Mesothelial cell of epicardium (in vitro differentiated cells): ENCODE data around the gene PDE10A. TPM values are rescaled to one million over a fixed set of nuclear protein-coding genes. Genes with fewer than 3 reads are reported as not detected.

Experiments
- DNase-seq, 2 experiments: peaks; one replicate each; pipeline ENCODE4 v3.0.0; 2021; ENCODE audit warnings: low spot score in 2 of 2; ENCODE audit not compliant: unreplicated experiment in 2 of 2
- H3K27ac Mint-ChIP-seq: 2 replicates; pipeline ENCODE4 v1.8.0; 2021; ENCODE audit warnings: mixed read lengths
- H3K27me3 Mint-ChIP-seq: 2 replicates; pipeline ENCODE4 v1.8.0; 2021; ENCODE audit warnings: low read depth, mixed read lengths
- H3K36me3 Mint-ChIP-seq: 2 replicates; pipeline ENCODE4 v1.8.0; 2021; ENCODE audit warnings: mixed read lengths
- H3K4me1 Mint-ChIP-seq: 2 replicates; pipeline ENCODE4 v1.8.0; 2021; ENCODE audit warnings: mixed read lengths
- H3K4me3 Mint-ChIP-seq: 2 replicates; pipeline ENCODE4 v1.8.0; 2021; ENCODE audit warnings: mild to moderate bottlenecking, moderate library complexity, mixed read lengths
- H3K9me3 Mint-ChIP-seq: 2 replicates; pipeline ENCODE4 v1.8.0; 2021; ENCODE audit warnings: mixed read lengths
- total RNA-seq: library from RNA; stranded (reverse); gene quantifications from 3 replicates; pipeline ENCODE4 v1.2.1, GENCODE V29; 2021
- TF ChIP-seq, protein P1 (sequence below): fragments of 200-600 bp; sonication (generic); IDR thresholded peaks from one replicate; pipeline ENCODE4 v1.5.0; 2021; ENCODE audit warnings: antibody characterized with exemption; ENCODE audit not compliant: unreplicated experiment

The PDE10A gene
- total RNA-seq, 1 donor from 2014 or later = 12.8 TPM

DNA sequence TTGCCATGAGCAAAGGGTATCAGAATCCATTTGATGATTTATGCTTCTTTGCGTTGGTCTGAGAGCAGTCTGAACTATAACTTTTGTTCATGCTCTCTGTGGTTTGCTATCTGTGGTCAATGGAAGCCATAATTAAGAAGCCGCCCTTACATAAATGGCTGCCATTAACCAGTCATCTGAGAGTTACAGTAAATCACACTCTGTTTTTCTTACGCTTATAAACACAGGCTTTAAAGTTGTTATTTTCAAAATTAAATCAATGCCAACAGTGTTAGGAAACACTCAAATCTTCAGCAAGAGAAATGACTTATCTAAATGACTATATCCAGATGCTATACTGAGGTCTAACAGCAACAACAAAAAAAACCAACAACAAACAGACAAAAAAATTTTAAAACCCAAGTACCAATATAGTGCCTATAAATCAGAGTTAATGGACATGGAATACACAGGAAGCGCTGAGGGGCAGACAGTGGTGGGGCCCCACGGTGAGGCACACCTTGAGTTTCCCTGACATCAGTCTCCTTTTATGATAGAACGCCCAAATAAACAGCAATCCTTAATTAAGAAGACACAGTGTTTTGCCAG lies 245.7 kb downstream of the PDE10A start:
- H3K4me3 Mint-ChIP-seq = no peak overlapping the region
- DNase-seq = no peak
- no peaks in the 10 kb centered on the region for H3K4me1 Mint-ChIP-seq
- no peaks in the 10 kb centered on the region for H3K36me3 Mint-ChIP-seq
- H3K27ac Mint-ChIP-seq = no peak overlapping the region
- no peaks in the 10 kb centered on the region for H3K9me3 Mint-ChIP-seq
- TF ChIP-seq, protein P1, sequence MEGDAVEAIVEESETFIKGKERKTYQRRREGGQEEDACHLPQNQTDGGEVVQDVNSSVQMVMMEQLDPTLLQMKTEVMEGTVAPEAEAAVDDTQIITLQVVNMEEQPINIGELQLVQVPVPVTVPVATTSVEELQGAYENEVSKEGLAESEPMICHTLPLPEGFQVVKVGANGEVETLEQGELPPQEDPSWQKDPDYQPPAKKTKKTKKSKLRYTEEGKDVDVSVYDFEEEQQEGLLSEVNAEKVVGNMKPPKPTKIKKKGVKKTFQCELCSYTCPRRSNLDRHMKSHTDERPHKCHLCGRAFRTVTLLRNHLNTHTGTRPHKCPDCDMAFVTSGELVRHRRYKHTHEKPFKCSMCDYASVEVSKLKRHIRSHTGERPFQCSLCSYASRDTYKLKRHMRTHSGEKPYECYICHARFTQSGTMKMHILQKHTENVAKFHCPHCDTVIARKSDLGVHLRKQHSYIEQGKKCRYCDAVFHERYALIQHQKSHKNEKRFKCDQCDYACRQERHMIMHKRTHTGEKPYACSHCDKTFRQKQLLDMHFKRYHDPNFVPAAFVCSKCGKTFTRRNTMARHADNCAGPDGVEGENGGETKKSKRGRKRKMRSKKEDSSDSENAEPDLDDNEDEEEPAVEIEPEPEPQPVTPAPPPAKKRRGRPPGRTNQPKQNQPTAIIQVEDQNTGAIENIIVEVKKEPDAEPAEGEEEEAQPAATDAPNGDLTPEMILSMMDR = no peak
- no peaks in the 10 kb centered on the region for H3K27me3 Mint-ChIP-seq

DNA sequence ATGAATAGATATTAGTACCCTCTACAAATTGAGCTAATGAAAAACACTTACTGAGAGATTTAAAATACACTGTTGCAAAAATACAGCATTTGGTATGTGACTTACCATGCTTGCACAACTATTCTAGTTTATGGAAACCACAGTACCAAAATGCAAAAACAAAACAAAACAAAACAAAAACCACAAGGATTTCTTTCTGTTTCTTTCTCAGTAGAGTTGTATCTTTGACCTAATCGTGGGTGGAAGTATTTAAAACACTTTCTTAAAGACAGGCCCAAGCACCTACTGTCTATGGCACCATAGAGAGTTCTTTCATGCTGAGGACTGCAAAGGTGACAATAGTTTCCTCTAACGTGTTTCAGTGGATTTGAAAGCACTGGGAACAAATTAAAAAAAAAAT lies 258.3 kb downstream of the PDE10A start:
- Mint-ChIP-seq H3K36me3 (peaks cover 11% of the 10 kb centered on the region), H3K4me3 (no peak overlapping the region), H3K27ac (no peak overlapping the region), H3K27me3 (no peaks in the 10 kb centered on the region), H3K4me1 (no peaks in the 10 kb centered on the region), H3K9me3 (peaks cover 12% of the 10 kb centered on the region)
- TF ChIP-seq, protein P1 = no peak
- DNase-seq = no peak

DNA sequence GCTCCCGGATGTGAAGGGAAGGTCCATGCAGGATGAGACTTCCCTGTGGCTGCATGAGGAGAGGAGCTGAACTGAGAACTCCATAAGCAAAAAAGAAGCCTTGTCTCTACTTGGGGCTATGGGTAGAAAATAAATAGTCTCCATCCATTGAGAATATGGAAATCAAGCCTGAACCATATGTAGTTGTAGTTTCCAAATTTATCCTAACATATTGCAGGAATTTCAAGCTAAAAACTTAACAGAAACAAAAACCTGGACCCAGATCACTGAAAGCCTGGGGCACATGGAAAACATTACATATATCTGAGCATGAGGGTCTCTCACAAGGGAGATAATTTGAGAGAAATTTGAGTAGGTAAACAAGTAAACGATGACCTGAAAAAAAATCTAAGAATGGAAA lies 258.7 kb downstream of the PDE10A start:
- TF ChIP-seq, protein P1 = no peak
- Mint-ChIP-seq H3K36me3 (peaks cover 12% of the 10 kb centered on the region), H3K4me3 (no peak overlapping the region), H3K9me3 (peaks cover 13% of the 10 kb centered on the region), H3K4me1 (no peaks in the 10 kb centered on the region), H3K27ac (no peak overlapping the region), H3K27me3 (no peaks in the 10 kb centered on the region)
- no peak for DNase-seq

DNA sequence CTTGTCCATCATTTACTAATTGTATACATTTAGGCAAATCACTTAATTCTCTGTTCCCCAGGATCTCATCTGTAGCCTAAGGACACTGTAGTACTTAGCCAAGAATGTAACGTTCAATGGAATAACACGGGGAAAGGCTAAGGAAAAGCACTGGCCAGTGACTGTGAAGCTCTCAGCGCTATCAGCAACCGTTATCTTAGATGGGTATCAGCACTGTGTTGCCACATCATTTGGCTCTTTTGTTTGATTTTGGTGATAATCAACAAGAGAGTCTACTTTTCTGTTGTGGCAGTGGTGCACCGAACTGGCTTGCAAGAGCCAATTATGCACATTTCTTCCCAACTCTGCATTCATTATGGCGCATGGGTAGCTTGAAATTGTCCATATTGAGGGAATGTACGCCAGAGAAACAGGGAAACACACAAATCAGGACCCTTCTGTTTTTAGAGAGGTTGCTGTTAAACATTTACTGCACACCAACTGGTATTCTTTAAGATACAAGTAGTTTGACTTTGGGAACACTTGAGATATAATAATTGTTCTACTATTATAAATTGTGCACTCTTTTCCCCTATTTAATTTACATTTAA lies 259.9 kb downstream of the PDE10A start:
- H3K9me3 Mint-ChIP-seq = peaks cover 13% of the 10 kb centered on the region
- no peaks in the 10 kb centered on the region for H3K27me3 Mint-ChIP-seq
- no peak for DNase-seq

DNA sequence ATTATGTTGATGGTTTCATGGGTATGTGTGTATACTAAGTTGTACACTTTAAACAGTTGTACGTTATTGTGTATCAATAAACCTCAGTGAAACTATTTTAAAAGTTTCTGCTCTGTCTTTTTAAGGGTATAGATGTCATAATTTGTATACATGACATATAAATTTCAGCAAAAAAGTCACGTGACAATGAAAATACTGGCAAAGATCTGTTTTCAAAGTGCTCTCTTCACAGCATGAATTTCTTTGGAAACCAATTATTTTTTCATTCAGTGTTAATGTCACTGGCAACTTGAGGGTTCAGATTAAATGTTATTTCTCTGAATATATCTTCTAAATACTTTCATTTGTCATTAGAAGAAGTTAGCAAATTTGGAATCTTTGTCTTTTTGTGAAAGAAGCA lies 261.9 kb downstream of the PDE10A start:
- TF ChIP-seq, protein P1 = no peak
- Mint-ChIP-seq H3K4me1 (no peaks in the 10 kb centered on the region), H3K27me3 (no peaks in the 10 kb centered on the region), H3K4me3 (no peak overlapping the region), H3K9me3 (peaks cover 13% of the 10 kb centered on the region), H3K27ac (no peak overlapping the region), H3K36me3 (peaks cover 12% of the 10 kb centered on the region)
- no peak for DNase-seq

More for the DNA sequence above, 259.9 kb downstream of the PDE10A start:
- no peak overlapping the region for H3K27ac Mint-ChIP-seq
- no peaks in the 10 kb centered on the region for H3K4me1 Mint-ChIP-seq
- peaks cover 12% of the 10 kb centered on the region for H3K36me3 Mint-ChIP-seq
- no peak overlapping the region for H3K4me3 Mint-ChIP-seq
- TF ChIP-seq, protein P1 = no peak

DNA sequence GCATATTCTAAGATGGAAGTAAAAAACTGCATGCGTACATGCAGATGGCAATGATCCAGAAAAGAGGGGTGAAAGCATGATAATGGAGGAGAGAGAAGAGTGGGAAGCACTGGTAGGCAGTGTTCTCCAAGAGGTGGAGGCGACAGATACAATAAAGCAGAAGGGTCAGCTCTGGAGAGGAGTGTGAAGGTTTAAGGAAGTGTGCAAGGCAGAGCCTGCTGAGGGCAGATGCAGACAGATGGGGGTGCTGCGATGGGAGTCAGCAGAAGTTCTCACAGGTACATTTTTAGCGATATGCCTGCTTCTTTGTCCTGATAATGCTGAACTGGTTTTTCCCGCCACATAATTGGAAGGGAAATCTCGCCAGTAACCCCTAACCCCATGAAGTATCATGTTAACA lies 272.6 kb downstream of the PDE10A start:
- Mint-ChIP-seq H3K9me3 (peaks cover 13% of the 10 kb centered on the region), H3K36me3 (peaks cover 16% of the 10 kb centered on the region), H3K27ac (no peak overlapping the region), H3K4me3 (no peak overlapping the region), H3K4me1 (no peaks in the 10 kb centered on the region), H3K27me3 (no peaks in the 10 kb centered on the region)
- TF ChIP-seq, protein P1 = no peak
- DNase-seq = no peak
